ENCODE data around the gene CAPS.

Gene CAPS

DNA sequence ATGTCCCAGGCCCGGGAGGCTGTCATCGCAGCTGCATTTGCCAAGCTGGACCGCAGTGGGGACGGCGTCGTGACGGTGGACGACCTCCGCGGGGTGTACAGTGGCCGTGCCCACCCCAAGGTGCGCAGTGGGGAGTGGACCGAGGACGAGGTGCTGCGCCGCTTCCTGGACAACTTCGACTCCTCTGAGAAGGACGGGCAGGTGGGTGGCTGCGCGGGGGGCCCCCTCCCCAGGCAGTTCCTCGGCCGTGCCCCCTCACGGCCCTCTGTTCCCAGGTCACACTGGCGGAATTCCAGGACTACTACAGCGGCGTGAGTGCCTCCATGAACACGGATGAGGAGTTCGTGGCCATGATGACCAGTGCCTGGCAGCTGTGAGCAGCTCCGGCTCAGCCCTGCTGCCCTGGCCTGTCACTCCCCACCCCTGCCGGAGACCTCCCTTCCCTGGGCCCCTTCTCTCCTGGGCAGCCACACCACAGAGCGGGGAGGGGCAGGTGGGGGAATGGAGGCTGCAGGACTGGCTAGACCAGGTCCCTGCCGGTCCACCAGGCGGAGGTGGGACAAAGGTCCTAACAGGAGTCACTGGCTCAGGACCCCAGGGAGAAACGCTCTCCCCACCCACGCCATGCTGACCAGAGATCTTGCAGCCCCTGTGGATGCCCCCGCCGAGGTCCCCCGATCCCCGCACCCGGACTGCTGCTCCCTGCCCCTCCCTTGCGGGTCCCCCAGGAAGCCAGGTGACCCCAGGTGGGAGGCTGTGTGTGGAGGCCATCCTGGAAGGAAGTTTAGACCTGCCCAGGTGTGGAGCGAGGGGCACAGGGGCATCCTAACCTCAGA, 1.1 kb downstream of the CAPS start:
- DNase-seq (ENCODE audit: low read depth) = no peak
- no peak overlapping the region for H3K4me3 ChIP-seq (ENCODE audit: low read depth, low read length)
- no peak for TF ChIP-seq MYC (IDR thresholded peaks at IDR 0.05; ENCODE audit: low read depth, low read length)
- no peak for TF ChIP-seq POLR2A (IDR thresholded peaks at IDR 0.05; ENCODE audit: extremely low read depth, insufficient read length)
- TF ChIP-seq, protein P1, sequence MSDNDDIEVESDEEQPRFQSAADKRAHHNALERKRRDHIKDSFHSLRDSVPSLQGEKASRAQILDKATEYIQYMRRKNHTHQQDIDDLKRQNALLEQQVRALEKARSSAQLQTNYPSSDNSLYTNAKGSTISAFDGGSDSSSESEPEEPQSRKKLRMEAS (IDR thresholded peaks at IDR 0.05; ENCODE audit: low read depth, low read length) = no peak
- TF ChIP-seq, protein P2, sequence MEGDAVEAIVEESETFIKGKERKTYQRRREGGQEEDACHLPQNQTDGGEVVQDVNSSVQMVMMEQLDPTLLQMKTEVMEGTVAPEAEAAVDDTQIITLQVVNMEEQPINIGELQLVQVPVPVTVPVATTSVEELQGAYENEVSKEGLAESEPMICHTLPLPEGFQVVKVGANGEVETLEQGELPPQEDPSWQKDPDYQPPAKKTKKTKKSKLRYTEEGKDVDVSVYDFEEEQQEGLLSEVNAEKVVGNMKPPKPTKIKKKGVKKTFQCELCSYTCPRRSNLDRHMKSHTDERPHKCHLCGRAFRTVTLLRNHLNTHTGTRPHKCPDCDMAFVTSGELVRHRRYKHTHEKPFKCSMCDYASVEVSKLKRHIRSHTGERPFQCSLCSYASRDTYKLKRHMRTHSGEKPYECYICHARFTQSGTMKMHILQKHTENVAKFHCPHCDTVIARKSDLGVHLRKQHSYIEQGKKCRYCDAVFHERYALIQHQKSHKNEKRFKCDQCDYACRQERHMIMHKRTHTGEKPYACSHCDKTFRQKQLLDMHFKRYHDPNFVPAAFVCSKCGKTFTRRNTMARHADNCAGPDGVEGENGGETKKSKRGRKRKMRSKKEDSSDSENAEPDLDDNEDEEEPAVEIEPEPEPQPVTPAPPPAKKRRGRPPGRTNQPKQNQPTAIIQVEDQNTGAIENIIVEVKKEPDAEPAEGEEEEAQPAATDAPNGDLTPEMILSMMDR (IDR thresholded peaks at IDR 0.05; ENCODE audit: low read depth, low read length) = no peak

DNA sequence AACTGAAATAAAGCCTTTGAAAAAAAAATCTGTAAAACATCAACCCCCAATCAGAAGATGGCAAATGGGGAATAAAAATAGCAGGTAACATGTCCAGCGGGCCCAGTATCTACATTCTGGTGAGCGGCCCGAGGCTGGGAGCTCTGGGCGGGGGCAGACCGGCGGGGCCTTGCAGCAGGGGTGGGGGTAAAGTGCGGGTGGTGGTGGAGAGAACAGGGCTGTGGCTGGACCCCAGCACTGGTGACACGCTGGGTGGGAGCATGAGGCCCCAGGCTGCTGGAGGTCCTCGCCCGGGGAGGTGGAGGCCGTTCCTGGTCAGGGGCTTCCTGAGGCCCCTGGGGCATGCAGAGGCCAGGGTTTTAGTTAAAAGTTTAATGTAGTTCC, 1.7 kb downstream of the CAPS start:
- no peak for DNase-seq (ENCODE audit: low read depth)
- TF ChIP-seq, protein P2 (IDR thresholded peaks at IDR 0.05; ENCODE audit: low read depth, low read length) = no peak
- TF ChIP-seq MYC (IDR thresholded peaks at IDR 0.05; ENCODE audit: low read depth, low read length) = no peak
- no peak for TF ChIP-seq POLR2A (IDR thresholded peaks at IDR 0.05; ENCODE audit: extremely low read depth, insufficient read length)
- TF ChIP-seq, protein P1 (IDR thresholded peaks at IDR 0.05; ENCODE audit: low read depth, low read length) = no peak
- no peak overlapping the region for H3K4me3 ChIP-seq (ENCODE audit: low read depth, low read length)

DNA sequence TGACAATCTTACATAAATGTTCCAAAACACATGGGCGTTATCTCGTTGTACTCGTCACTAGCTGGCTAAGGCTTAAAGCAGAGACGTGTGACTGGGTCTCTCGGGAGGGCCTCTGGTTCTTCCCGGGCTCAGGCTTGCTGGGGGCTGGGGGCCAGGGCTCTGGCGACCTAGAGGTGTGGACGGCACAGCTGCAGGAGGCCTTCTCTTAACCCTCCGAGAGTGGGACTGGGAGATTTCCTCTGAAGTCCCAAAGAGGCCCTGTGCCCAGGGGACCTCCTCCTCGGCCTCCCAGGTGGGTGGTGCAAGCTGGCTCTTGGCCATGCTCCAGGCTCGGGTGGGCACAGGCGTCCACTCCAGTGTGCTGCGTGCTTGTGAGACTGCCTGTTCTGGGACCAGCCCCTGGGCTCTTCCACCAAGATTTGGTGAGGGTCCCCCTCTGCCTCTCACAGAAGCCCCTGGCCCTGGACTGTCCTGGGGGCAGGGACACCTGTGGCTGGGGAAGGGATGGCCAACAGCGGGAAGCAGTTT, 2.2 kb downstream of the CAPS start:
- H3K4me3 ChIP-seq (ENCODE audit: low read depth, low read length) = no peak overlapping the region
- no peak for DNase-seq (ENCODE audit: low read depth)
- TF ChIP-seq MYC (IDR thresholded peaks at IDR 0.05; ENCODE audit: low read depth, low read length) (no peak), POLR2A (IDR thresholded peaks at IDR 0.05; ENCODE audit: extremely low read depth, insufficient read length) (no peak)
- TF ChIP-seq, protein P2 (IDR thresholded peaks at IDR 0.05; ENCODE audit: low read depth, low read length) = no peak
- TF ChIP-seq, protein P1 (IDR thresholded peaks at IDR 0.05; ENCODE audit: low read depth, low read length) = no peak

DNA sequence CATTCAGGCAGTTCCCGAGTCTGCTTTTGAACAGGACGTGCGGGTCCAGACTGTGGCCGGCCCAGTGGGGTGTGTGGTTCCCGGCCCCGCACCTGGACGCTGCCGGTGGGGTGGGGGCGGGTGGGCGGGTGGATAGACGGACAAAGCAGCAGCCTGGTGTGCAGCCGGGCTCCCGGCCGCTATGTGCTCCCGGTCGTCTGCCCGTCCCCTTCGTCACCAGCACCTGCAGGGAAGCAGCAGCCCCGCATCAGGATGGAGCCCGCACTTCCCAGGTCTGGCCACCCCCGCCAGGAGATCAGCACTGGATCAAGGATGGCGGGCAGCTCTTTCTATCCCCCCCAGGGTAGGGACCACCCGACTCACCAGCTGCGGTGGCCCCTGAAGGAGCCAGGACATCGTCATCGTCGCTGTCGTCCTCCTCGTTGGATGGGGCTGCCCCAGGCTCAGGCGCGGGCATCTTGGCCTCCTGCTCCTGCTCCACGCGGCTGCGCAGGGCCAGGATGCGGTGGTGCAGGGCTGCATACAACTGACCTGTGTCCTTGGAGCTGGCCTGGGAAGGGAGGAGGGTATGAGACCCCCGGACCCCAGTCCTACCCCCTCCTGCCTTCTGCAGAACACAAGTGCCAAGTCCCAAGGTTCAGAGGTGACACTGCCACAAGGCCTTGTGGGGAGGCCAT, 3.5 kb downstream of the CAPS start:
- H3K4me3 ChIP-seq (ENCODE audit: low read depth, low read length) = no peak overlapping the region
- no peak for TF ChIP-seq POLR2A (IDR thresholded peaks at IDR 0.05; ENCODE audit: extremely low read depth, insufficient read length)
- TF ChIP-seq, protein P1 (IDR thresholded peaks at IDR 0.05; ENCODE audit: low read depth, low read length) = no peak
- TF ChIP-seq, protein P2 (IDR thresholded peaks at IDR 0.05; ENCODE audit: low read depth, low read length) = no peak
- no peak for TF ChIP-seq MYC (IDR thresholded peaks at IDR 0.05; ENCODE audit: low read depth, low read length)
- DNase-seq (ENCODE audit: low read depth) = no peak

DNA sequence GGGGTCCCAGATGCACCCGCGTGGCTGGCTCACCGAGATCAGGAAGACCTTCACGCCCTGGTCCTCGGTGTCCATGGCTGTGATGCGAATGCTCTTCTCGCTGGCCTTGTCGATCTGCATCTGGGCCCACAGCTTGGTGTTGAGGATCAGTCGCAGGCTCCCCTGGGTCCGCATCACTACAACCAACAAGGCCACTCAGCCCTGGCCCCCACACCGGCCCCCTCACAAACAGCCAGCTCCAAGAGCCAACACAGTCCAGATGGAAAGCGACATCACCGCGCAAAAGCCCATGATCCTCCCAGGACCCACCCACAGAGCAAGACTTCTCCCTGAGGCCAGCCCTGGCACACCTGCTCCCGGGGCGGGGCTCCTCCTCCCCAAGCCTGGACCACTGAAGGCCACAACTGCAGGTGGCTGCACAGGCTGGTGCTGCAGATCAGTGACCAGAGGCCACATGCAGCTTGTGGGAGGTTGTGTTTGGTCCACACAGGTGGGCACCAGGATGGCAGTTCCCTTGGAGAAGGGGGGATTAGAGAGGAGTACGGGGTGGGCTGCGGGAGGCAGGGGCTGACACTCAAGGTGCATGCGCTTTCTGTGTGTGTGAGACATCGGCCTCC, 4.5 kb downstream of the CAPS start:
- H3K4me3 ChIP-seq (ENCODE audit: low read depth, low read length) = no peak overlapping the region
- TF ChIP-seq, protein P2 (IDR thresholded peaks at IDR 0.05; ENCODE audit: low read depth, low read length) = no peak
- TF ChIP-seq POLR2A (IDR thresholded peaks at IDR 0.05; ENCODE audit: extremely low read depth, insufficient read length) = no peak
- TF ChIP-seq MYC (IDR thresholded peaks at IDR 0.05; ENCODE audit: low read depth, low read length) = no peak
- TF ChIP-seq, protein P1 (IDR thresholded peaks at IDR 0.05; ENCODE audit: low read depth, low read length) = no peak

More for the DNA sequence above, 4.5 kb downstream of the CAPS start:
- no peak for DNase-seq (ENCODE audit: low read depth)
